Neural crest cell (in vitro differentiated cells): Measurements from ENCODE around the gene ARMCX5. TPM values are rescaled to one million over a fixed set of nuclear protein-coding genes. Genes with fewer than 3 reads are reported as not detected.

Experiments
- DNase-seq: peaks from one replicate; pipeline ENCODE4 v3.0.0; 2021; ENCODE audit warnings: low read depth, mixed read lengths, low spot score
- H3K27ac Mint-ChIP-seq: one replicate; pipeline ENCODE4 v1.8.0; 2021; ENCODE audit warnings: mild to moderate bottlenecking, mixed read lengths; ENCODE audit not compliant: unreplicated experiment
- H3K27me3 Mint-ChIP-seq: 2 replicates; pipeline ENCODE4 v1.8.0; 2021; ENCODE audit warnings: low read depth, mild to moderate bottlenecking, mixed read lengths
- H3K36me3 Mint-ChIP-seq: 2 replicates; pipeline ENCODE4 v1.8.0; 2021; ENCODE audit warnings: low read depth, mild to moderate bottlenecking, mixed read lengths
- H3K4me1 Mint-ChIP-seq: 2 replicates; pipeline ENCODE4 v1.8.0; 2021; ENCODE audit warnings: mixed read lengths
- H3K4me3 Mint-ChIP-seq: one replicate; pipeline ENCODE4 v1.8.0; 2021; ENCODE audit warnings: mild to moderate bottlenecking, mixed read lengths
- H3K9me3 Mint-ChIP-seq: 2 replicates; pipeline ENCODE4 v1.8.0; 2021; ENCODE audit warnings: mixed read lengths
- CTCF ChIP-seq: fragments of 200-600 bp; sonication (generic); conservative IDR thresholded peaks from 2 replicates; pipeline ENCODE4 v1.5.0; 2021; ENCODE audit warnings: antibody characterized with exemption, mild to moderate bottlenecking
- long read RNA-seq: library from polyadenylated mRNA; unstranded; transcript quantifications from one replicate; pipeline ENCODE4 v2.0.0, GENCODE V29; 2020
- total RNA-seq: library from RNA; stranded (reverse); gene quantifications from 2 replicates; pipeline ENCODE4 v1.2.1, GENCODE V29; 2021

The ARMCX5 gene
- 13.2 and 13.8 TPM in 2 replicates for total RNA-seq
- long read RNA-seq, full-length matches to known transcripts = 18 of 41 reads
- long read RNA-seq, partial matches to known transcripts = 8 of 41 reads
- long read RNA-seq, other reads (novel, unspliced or antisense) = 15 of 41 reads

DNA sequence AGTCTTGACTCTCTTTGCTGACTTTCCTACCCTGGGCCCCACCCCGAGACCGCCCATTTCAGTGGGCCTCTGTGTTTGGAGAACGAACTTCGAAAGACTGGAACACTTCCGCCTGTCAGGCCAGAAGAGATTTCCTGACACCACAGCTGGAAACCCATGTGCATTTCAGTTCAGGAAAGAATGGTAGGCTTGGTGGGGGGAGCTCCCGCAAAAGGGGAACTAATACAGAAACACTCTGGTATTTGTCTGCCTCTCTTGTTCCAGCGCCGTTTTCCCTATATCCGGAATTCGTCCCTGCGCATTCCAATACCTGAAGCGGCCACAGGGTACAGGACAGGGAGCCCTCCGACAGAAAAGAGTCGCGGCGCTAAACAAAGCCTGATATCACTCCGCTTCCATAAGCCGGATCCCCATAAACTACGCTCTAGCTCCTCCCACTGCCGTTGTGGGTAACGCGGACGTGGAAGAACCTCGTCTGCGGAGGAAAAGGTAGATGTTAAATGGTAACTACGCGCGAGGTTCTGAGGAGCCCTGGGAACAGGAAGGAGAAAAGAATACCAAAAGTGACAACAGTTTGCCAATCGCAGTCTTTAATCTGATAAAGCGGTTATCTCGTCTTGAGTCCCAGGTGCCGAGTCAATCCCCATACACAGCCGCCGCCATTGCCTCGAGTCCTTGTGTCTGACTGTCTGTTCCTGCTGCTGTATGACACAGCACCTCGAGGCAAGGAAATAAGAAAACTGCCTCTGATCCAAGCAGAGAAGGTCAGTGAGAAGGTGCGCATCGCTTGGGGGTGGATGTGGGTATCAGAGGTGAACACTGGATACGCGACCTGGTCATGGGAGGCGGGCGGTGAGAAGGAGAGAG, at the start of gene ARMCX5:
Gene ARMCX5, plus strand, starts transcription at position 432 of the 867 bp plus-strand sequence. CDS start 2,627 bp downstream, outside the sequence.
- Mint-ChIP-seq H3K36me3 (peaks cover 25% of the 10 kb centered on the region), H3K27ac (peak within 1 kb of the TSS; percentile 99), H3K9me3 (peaks cover 16% of the 10 kb centered on the region), H3K27me3 (no peaks in the 10 kb centered on the region), H3K4me3 (peak within 1 kb of the TSS; percentile 96), H3K4me1 (peaks cover 31% of the 10 kb centered on the region)
- TF ChIP-seq CTCF = peak; percentile 45
- peak; percentile 47 for DNase-seq

- H3K27ac Mint-ChIP-seq = no peak overlapping the region
- H3K36me3 Mint-ChIP-seq = no peaks in the 10 kb centered on the region
- no peak for TF ChIP-seq CTCF
- H3K9me3 Mint-ChIP-seq = peaks cover 9% of the 10 kb centered on the region
- DNase-seq = no peak
- H3K4me3 Mint-ChIP-seq = no peak overlapping the region
- no peaks in the 10 kb centered on the region for H3K4me1 Mint-ChIP-seq
- no peaks in the 10 kb centered on the region for H3K27me3 Mint-ChIP-seq
Observed at GRCh38 chrX:102558607-102559006, 40.7 kb upstream of the ARMCX5 start.

DNA sequence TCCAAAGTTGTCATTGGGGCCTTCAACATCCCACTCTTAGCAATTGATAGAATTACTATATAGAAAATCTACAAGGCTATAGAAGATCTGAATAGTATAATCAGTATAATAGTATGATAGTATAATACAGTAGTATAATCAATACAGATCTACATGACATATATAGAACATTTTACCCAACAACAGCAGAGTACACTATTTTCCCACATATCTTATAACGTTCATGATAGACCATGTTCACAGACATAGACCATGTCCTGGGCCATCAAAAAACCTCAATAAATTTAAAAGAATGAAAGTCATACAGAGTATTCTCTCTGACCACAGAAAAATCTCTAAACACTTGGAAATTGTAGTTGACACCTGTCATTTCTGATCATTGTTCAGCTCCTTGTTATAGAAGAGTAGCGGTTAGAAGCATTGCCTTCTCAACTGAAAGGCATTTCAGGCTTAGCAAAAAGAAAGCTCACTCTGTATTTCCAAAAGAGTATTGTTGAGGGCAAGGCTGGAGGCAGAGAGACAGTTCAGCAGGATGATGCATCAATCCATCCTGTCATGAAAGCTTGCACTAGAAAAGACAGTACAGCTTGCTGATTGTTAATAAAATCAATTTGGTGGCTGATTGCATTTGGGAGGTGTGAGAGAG, 38.8 kb upstream of the ARMCX5 start:
- Mint-ChIP-seq H3K27ac (no peak overlapping the region), H3K4me1 (no peaks in the 10 kb centered on the region), H3K27me3 (no peaks in the 10 kb centered on the region), H3K36me3 (no peaks in the 10 kb centered on the region), H3K9me3 (peaks cover 9% of the 10 kb centered on the region), H3K4me3 (no peak overlapping the region)
- no peak for DNase-seq
- TF ChIP-seq CTCF = no peak

DNA sequence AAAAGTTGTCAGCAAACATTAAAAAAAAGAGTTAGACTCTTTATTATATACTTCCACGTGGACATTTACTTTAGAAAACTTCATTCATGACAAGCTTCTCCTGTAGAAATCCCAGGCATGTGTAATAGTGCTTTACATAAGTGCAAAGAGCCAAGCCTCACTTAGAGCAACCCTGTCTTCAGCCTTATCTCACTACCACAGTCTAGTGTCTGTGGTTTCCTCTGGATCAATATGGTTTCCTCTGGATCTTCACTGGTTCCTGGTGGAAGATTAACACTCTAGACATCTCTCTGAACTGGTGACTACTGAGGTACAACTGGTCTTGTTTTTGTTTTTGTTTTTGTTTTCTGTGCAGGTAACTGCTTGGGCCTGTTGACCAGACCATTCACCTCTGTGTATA, 18.4 kb upstream of the ARMCX5 start:
- Mint-ChIP-seq H3K9me3 (peaks cover 7% of the 10 kb centered on the region), H3K4me3 (no peak overlapping the region), H3K27me3 (no peaks in the 10 kb centered on the region), H3K36me3 (no peaks in the 10 kb centered on the region), H3K4me1 (no peaks in the 10 kb centered on the region), H3K27ac (no peak overlapping the region)
- TF ChIP-seq CTCF = no peak
- no peak for DNase-seq

DNA sequence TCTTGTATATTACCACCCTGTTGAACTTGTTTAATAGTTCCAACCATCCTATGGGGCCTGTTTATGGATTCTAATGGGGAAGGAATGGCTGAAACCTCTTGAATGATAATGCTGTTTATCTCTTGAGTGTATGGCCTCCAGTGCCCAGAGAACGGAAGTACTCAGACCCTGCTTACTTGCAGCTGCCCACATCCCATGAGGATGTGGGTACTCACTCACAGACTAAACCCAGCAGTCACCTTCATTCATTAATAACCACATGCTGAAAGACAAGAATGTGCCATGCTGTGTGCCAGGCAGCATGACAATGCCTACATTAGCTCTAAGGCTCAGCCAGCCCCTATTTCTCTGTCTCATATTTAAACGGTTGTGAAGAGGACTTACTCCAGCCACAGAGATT, 5.9 kb upstream of the ARMCX5 start:
- Mint-ChIP-seq H3K27ac (no peak overlapping the region), H3K9me3 (peaks cover 8% of the 10 kb centered on the region), H3K27me3 (no peaks in the 10 kb centered on the region), H3K36me3 (no peaks in the 10 kb centered on the region), H3K4me1 (peaks cover under 1% of the 10 kb centered on the region), H3K4me3 (no peak overlapping the region)
- no peak for DNase-seq
- TF ChIP-seq CTCF = no peak
